ENCODE data around the gene ZC2HC1C. TPM values are rescaled to one million over a fixed set of nuclear protein-coding genes. Genes with fewer than 3 reads are reported as not detected.

ZC2HC1C gene
- total and polyA plus RNA-seq, 9 of the 15 experiments (the other 6 are each of a cell fraction or from before 2014, with no cell fraction given): 6.3 to 9.2 (median 7.7) TPM

DNA sequence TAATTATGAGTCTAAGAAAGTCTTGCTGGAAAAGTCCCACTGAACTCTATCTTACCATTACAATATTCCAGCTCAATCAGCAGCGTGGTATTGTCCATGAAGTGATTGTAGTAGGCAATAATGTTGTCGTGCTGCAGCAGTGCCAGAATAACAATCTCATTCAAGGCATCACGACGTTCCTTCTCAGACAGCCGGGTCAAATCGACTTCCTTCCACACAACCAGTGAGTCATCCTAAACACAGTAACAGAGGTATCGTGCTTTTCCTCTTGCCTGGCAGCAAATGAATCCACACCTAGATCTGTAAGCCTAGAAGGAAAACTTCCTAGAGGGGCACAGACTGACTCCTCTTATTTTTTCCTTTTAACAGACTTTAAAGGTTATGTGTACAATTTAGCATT is 54.5 kb downstream of the ZC2HC1C start:
- H3K27me3 ChIP-seq (ENCODE audit: control insufficient read depth in 2 of 2, insufficient read depth in 2 of 2, low read length in 2 of 2): no peaks in the 10 kb centered on the region
- no peaks in the 10 kb centered on the region for H3K9me3 ChIP-seq (replicated peaks; ENCODE audit: control insufficient read depth, insufficient read depth, low read depth, low read length)
- BruUV-seq (replicated peaks): no TSS peak
- FAIRE-seq: peak; percentile 89
- no peaks in the 10 kb centered on the region for H3K9me1 ChIP-seq (ENCODE audit: control insufficient read depth, insufficient read depth, low read length)
- H3K4me3 ChIP-seq: no peak overlapping the region
- peak; percentile 47 for ATAC-seq
- intact Hi-C loops (cut with micrococcal nuclease) (no loop called here), in situ Hi-C loops (cut with MboI) (no loop called here)
- 6% methylated on average over 4 of the region's 7 CpGs for WGBS (ENCODE audit: insufficient coverage, low coverage, missing lambda C conversion rate)
- H3K4me1 ChIP-seq (replicated peaks in 1 of 2; ENCODE audit: control insufficient read depth in 2 of 2, insufficient read depth in 2 of 2, low read length in 2 of 2): peaks cover 11 to 14% of the 10 kb centered on the region in 2 experiments
- no peaks in the 10 kb centered on the region for H4K20me1 ChIP-seq (replicated peaks; ENCODE audit: control insufficient read depth, insufficient read depth, low read length)
- POLR2A ChIA-PET: interaction anchor here (1.1 to 1.2 kb wide), 2 partner anchors 153 to 177 kb away, joined by 3 to 4 read pairs; no protein-coding TSS in a partner anchor
- H3K9ac ChIP-seq (ENCODE audit: insufficient read depth in 1 of 2, low read depth in 2 of 2, low read length in 2 of 2): 0 out of 4 replicates have a peak overlapping the region, but pooled peaks of 1 of the 2 experiments have one; percentile 2
- H3K79me2 ChIP-seq (ENCODE audit: control insufficient read depth, insufficient read depth, low read length): peaks cover 34% of the 10 kb centered on the region
- H3K4me2 ChIP-seq (ENCODE audit: insufficient read depth, low read length): peak overlapping the region; percentile 29; the same call in 1 of the 2 replicates
- CTCF ChIA-PET (ENCODE audit: low intra/inter-chr PET ratio): no interaction called here
- H2AFZ ChIP-seq (ENCODE audit: low read depth, low read length): peak overlapping the region; percentile 49; the same call in 1 of the 2 replicates
- peak overlapping the region; percentile 46; the same call in 1 of the 3 replicates for H3K27ac ChIP-seq (ENCODE audit: extremely low read depth, low read depth, low read length)
- peak; percentile 32 to 70 (median 46) for DNase-seq (ENCODE audit: extremely low read depth in 1 of 4, low spot score in 3 of 4)
- H3K36me3 ChIP-seq (ENCODE audit: control insufficient read depth, insufficient read depth, low read length): peaks cover 16% of the 10 kb centered on the region; the same call in 2 of the 3 replicates
- TF ChIP-seq RCOR1 (IDR thresholded peaks at IDR 0.05; ENCODE audit: borderline replicate concordance in 1 of 2, low read depth in 2 of 2, low read length in 2 of 2) (0 out of 4 replicates have a peak, but pooled peaks of 1 of the 2 experiments have one; percentile 20), PRPF4 (IDR thresholded peaks at IDR 0.05; ENCODE audit: insufficient read depth, low read depth, low read length, poor library complexity, severe bottlenecking) (no peak), SPI1 (IDR thresholded peaks at IDR 0.05; ENCODE audit: borderline replicate concordance, low read depth, low read length) (peak; percentile 74), POLR2G (IDR thresholded peaks at IDR 0.05; ENCODE audit: low read depth, low read length) (no peak), ATF1 (CRISPR knock-in tag; IDR thresholded peaks at IDR 0.05) (no peak), ATF1 (tag; IDR thresholded peaks at IDR 0.05) (0 out of 2 replicates have a peak, but pooled peaks have one; percentile 21), ATF7 (IDR thresholded peaks at IDR 0.05) (peak; percentile 14; the same call in 1 of the 2 replicates), JUND (IDR thresholded peaks at IDR 0.05; ENCODE audit: borderline replicate concordance, low read depth, low read length) (peak; percentile 86), JUND (tag; IDR thresholded peaks at IDR 0.05; ENCODE audit: borderline replicate concordance, low read depth, low read length) (peak; percentile 77; the same call in 2 of the 3 replicates), ZNF224 (CRISPR knock-in tag; IDR thresholded peaks at IDR 0.05) (no peak), ZNF589 (CRISPR knock-in tag; IDR thresholded peaks at IDR 0.05; ENCODE audit: low read depth) (no peak), SNIP1 (IDR thresholded peaks at IDR 0.05; ENCODE audit: low read depth) (no peak), ARID1B (IDR thresholded peaks at IDR 0.05) (peak; percentile 44), MEIS2 (IDR thresholded peaks at IDR 0.05; ENCODE audit: partially characterized antibody) (peak; percentile 12), CREB1 (IDR thresholded peaks at IDR 0.05) (no peak), CREB1 (CRISPR knock-in tag; IDR thresholded peaks at IDR 0.05) (peak; percentile 19; the same call in 1 of the 2 replicates), RB1 (IDR thresholded peaks at IDR 0.05; ENCODE audit: low read depth) (no peak), DPF2 (IDR thresholded peaks at IDR 0.05) (peak; percentile 59; the same call in 1 of the 2 replicates)
- TF ChIP-seq, protein P1, sequence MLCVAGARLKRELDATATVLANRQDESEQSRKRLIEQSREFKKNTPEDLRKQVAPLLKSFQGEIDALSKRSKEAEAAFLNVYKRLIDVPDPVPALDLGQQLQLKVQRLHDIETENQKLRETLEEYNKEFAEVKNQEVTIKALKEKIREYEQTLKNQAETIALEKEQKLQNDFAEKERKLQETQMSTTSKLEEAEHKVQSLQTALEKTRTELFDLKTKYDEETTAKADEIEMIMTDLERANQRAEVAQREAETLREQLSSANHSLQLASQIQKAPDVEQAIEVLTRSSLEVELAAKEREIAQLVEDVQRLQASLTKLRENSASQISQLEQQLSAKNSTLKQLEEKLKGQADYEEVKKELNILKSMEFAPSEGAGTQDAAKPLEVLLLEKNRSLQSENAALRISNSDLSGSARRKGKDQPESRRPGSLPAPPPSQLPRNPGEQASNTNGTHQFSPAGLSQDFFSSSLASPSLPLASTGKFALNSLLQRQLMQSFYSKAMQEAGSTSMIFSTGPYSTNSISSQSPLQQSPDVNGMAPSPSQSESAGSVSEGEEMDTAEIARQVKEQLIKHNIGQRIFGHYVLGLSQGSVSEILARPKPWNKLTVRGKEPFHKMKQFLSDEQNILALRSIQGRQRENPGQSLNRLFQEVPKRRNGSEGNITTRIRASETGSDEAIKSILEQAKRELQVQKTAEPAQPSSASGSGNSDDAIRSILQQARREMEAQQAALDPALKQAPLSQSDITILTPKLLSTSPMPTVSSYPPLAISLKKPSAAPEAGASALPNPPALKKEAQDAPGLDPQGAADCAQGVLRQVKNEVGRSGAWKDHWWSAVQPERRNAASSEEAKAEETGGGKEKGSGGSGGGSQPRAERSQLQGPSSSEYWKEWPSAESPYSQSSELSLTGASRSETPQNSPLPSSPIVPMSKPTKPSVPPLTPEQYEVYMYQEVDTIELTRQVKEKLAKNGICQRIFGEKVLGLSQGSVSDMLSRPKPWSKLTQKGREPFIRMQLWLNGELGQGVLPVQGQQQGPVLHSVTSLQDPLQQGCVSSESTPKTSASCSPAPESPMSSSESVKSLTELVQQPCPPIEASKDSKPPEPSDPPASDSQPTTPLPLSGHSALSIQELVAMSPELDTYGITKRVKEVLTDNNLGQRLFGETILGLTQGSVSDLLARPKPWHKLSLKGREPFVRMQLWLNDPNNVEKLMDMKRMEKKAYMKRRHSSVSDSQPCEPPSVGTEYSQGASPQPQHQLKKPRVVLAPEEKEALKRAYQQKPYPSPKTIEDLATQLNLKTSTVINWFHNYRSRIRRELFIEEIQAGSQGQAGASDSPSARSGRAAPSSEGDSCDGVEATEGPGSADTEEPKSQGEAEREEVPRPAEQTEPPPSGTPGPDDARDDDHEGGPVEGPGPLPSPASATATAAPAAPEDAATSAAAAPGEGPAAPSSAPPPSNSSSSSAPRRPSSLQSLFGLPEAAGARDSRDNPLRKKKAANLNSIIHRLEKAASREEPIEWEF (CRISPR knock-in tag; IDR thresholded peaks at IDR 0.05): no peak

Measured in K562 (cell line).